SK-N-SH (cell line): ENCODE data around the gene RGS18. TPM values are rescaled to one million over a fixed set of nuclear protein-coding genes. Genes with fewer than 3 reads are reported as not detected.

Experiments used
- CTCF ChIA-PET: fragments of 300-600, 350-600 bp; formaldehyde crosslinking; extraction: SDS; loops from one replicate; lab custom pipeline; 2021; lab: Yijun Ruan, JAX
- POLR2A ChIA-PET: fragments of 350-600 bp; sonication (Branson Sonifier 250); formaldehyde crosslinking; extraction: SDS; loops from one replicate; lab custom pipeline; 2020; ENCODE audit warnings: antibody characterized with exemption, inconsistent platforms; lab: Yijun Ruan, JAX
- DNase-seq: peaks from one replicate; pipeline ENCODE4 v3.0.0; 2012
- H2AFZ ChIP-seq: fragments of 200-600 bp; sonication (generic); 2 replicates; pipeline ENCODE4 v1.8.1; 2016; ENCODE audit warnings: antibody characterized with exemption, mild to moderate bottlenecking, low read depth
- H3F3A ChIP-seq: fragments of 200-600 bp; sonication (generic); replicated peaks from 2 replicates; pipeline ENCODE3; 2016; ENCODE audit warnings: antibody characterized with exemption, mild to moderate bottlenecking; ENCODE audit not compliant: insufficient read depth
- H3K27ac ChIP-seq, 2 experiments: fragments of 200-500 bp in 1 of 2; fragments of 200-600 bp in 1 of 2; sonication (Bioruptor generic) in 1 of 2; sonication (generic), shearing (Covaris generic) in 1 of 2; 2 replicates each; pipeline versions ENCODE4 v1.5.1 to v1.6.1; 2014 to 2016; ENCODE audit warnings: low read depth in 2 of 2, inconsistent platforms in 1 of 2, low read length in 1 of 2, mild to moderate bottlenecking in 1 of 2, mixed read lengths in 1 of 2
- H3K27me3 ChIP-seq: fragments of 200-600 bp; sonication (generic), shearing (Covaris generic); 2 replicates; pipeline ENCODE4 v1.6.1; 2016; ENCODE audit warnings: mixed run types; ENCODE audit not compliant: insufficient read depth
- H3K36me3 ChIP-seq, 2 experiments: fragments of 200-500 bp in 1 of 2; fragments of 200-600 bp in 1 of 2; sonication (Bioruptor generic) in 1 of 2; sonication (generic) in 1 of 2; replicated peaks in 1 of 2; 2 replicates each; pipeline versions ENCODE3 to v1.5.1; 2014 to 2016; ENCODE audit warnings: low read length in 1 of 2, mild to moderate bottlenecking in 1 of 2; ENCODE audit not compliant: insufficient read depth in 2 of 2, control insufficient read depth in 1 of 2
- H3K4me1 ChIP-seq, 2 experiments: fragments of 200-500 bp in 1 of 2; fragments of 200-600 bp in 1 of 2; sonication (Bioruptor generic) in 1 of 2; sonication (generic), shearing (Covaris generic) in 1 of 2; 2 replicates each; pipeline versions ENCODE4 v1.5.1 to v1.6.1; 2014 to 2016; ENCODE audit warnings: low read depth in 1 of 2, low read length in 1 of 2, mixed run types in 1 of 2; ENCODE audit not compliant: insufficient read depth in 2 of 2, control insufficient read depth in 1 of 2
- H3K4me2 ChIP-seq: fragments of 200-600 bp; sonication (generic), shearing (Covaris generic); 2 replicates; pipeline ENCODE4 v1.6.1; 2017; ENCODE audit warnings: mixed run types
- H3K4me3 ChIP-seq, 2 experiments: fragments of 200-500 bp in 1 of 2; fragments of 200-600 bp in 1 of 2; sonication (Bioruptor generic) in 1 of 2; sonication (generic), shearing (Covaris generic) in 1 of 2; 2 replicates each; pipeline versions ENCODE4 v1.5.1 to v1.8.1; 2014 to 2016; ENCODE audit warnings: low read depth in 2 of 2, inconsistent platforms in 1 of 2, low read length in 1 of 2, mild to moderate bottlenecking in 1 of 2, mixed read lengths in 1 of 2, moderate library complexity in 1 of 2
- H3K79me2 ChIP-seq: fragments of 200-600 bp; sonication (generic); 2 replicates; pipeline ENCODE4 v1.8.1; 2017; ENCODE audit warnings: mild to moderate bottlenecking; ENCODE audit not compliant: insufficient read depth
- H3K9ac ChIP-seq: fragments of 200-600 bp; sonication (generic); 2 replicates; pipeline ENCODE4 v1.6.1; 2017; ENCODE audit warnings: mixed run types
- H3K9me2 ChIP-seq: fragments of 200-600 bp; sonication (generic); 2 replicates; pipeline ENCODE4 v1.6.1; 2017; ENCODE audit warnings: mixed run types
- H3K9me3 ChIP-seq: fragments of 200-600 bp; sonication (generic); 2 replicates; pipeline ENCODE4 v1.6.1; 2017; ENCODE audit warnings: mixed run types, mild to moderate bottlenecking, moderate library complexity
- H4K20me1 ChIP-seq: fragments of 200-600 bp; sonication (generic); 2 replicates; pipeline ENCODE4 v1.6.1; 2017; ENCODE audit warnings: mild to moderate bottlenecking, mixed run types; ENCODE audit not compliant: insufficient read depth
- EP300 ChIP-seq, 2 experiments: IDR thresholded peaks; 2 replicates each; pipeline versions ENCODE4 v1.4.0 to v1.6.1; 2012; ENCODE audit warnings: borderline replicate concordance in 1 of 2, low read depth in 1 of 2, low read length in 1 of 2
- FOXJ3 ChIP-seq: sonication (generic); formaldehyde crosslinking; IDR thresholded peaks from 2 replicates; pipeline ENCODE4 v1.5.1; 2020; ENCODE audit warnings: mild to moderate bottlenecking, missing genetic modification reagents
- FOXM1 ChIP-seq: IDR thresholded peaks from 2 replicates; pipeline ENCODE4 v1.4.0; 2012; ENCODE audit warnings: low read depth, mild to moderate bottlenecking
- NFIC ChIP-seq: IDR thresholded peaks from 2 replicates; pipeline ENCODE4 v1.4.0; 2012; ENCODE audit warnings: borderline replicate concordance
- NRF1 ChIP-seq: IDR thresholded peaks from 2 replicates; pipeline ENCODE4 v1.6.1; 2012; ENCODE audit warnings: low read depth, mild to moderate bottlenecking, low read length
- RAD21 ChIP-seq: IDR thresholded peaks from 2 replicates; pipeline ENCODE4 v1.6.1; 2012; ENCODE audit warnings: mild to moderate bottlenecking, low read length
- RCOR1 ChIP-seq: fragments of 150-350 bp; IDR thresholded peaks from 2 replicates; pipeline ENCODE4 v1.6.1; 2017; ENCODE audit warnings: antibody characterized with exemption, low read length
- RFX5 ChIP-seq: IDR thresholded peaks from 2 replicates; pipeline ENCODE4 v1.6.1; 2012; ENCODE audit warnings: mild to moderate bottlenecking, improper control_type of control experiment, low read length
- RXRA ChIP-seq: IDR thresholded peaks from 2 replicates; pipeline ENCODE4 v1.4.0; 2012; ENCODE audit warnings: low read depth, mild to moderate bottlenecking, borderline replicate concordance
- YY1 ChIP-seq: IDR thresholded peaks from 2 replicates; pipeline ENCODE4 v1.4.0; 2012; ENCODE audit warnings: low read depth, mild to moderate bottlenecking
- whole genome bisulfite sequencing: methylation state at CpG from one replicate; pipeline ENCODE4 v1.1.6; 2017; ENCODE audit warnings: low lambda C conversion rate; 5-methylcytosine and 5-hydroxymethylcytosine counted together
- polyA plus RNA-seq, 3 experiments: library from polyadenylated mRNA; depleted of rRNA; stranded (reverse); fragments of >200 nt; gene quantifications; 2 replicates each; pipeline ENCODE4 v1.2.3, GENCODE V29; 2012
- TF ChIP-seq, protein P1 (sequence below): IDR thresholded peaks from 2 replicates; pipeline ENCODE4 v1.6.1; 2012; ENCODE audit warnings: mild to moderate bottlenecking, low read depth, low read length, moderate library complexity
- TF ChIP-seq, protein P2 (sequence below): fragments of 150-350 bp; IDR thresholded peaks from 2 replicates; pipeline ENCODE4 v1.6.1; 2017; ENCODE audit warnings: antibody characterized with exemption, low read length, low read depth, borderline replicate concordance
- TF ChIP-seq, protein P3 (sequence below): IDR thresholded peaks from 2 replicates; pipeline ENCODE4; 2012

The RGS18 gene
- polyA plus RNA-seq, 1 of the 3 experiments (the other 2 are of a cell fraction) = not detected

DNA sequence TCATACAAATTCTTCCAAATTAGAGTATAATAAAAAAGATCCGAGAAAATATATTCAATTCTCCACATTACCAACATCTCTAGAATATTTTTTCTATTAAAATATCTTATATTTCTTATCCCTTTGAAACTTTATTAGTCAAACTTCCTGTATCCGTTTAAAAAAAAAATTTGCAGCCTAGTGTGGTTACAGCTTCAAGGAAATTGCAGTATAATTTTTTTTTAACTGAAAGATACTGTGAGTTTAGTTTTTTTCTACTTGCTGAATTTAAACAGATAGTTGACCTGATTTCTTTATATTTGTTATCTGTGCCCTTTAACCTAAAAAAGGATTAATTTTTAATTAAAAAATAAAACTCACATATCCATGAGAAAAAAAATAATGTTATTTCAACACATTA is 1.5 kb downstream of the RGS18 start:
- H3K9me3 ChIP-seq = peaks cover 8% of the 10 kb centered on the region; the same call in 1 of the 2 replicates
- no peak overlapping the region for H3K4me2 ChIP-seq
- H3K27ac ChIP-seq = no peak overlapping the region
- no peaks in the 10 kb centered on the region for H3K36me3 ChIP-seq
- H3K27me3 ChIP-seq = peaks cover 4% of the 10 kb centered on the region; the same call in 1 of the 2 replicates
- POLR2A ChIA-PET = no interaction called here
- no peak overlapping the region for H3K4me3 ChIP-seq
- no peak overlapping the region for H3K9ac ChIP-seq
- H2AFZ ChIP-seq = 0 out of 2 replicates have a peak overlapping the region, but pooled peaks have one; percentile 24
- WGBS = 7% methylated on average over 2 of the region's 2 CpGs
- CTCF ChIA-PET = no interaction called here
- H3F3A ChIP-seq = no peaks in the 10 kb centered on the region
- H3K9me2 ChIP-seq = no peaks in the 10 kb centered on the region
- no peaks in the 10 kb centered on the region for H3K4me1 ChIP-seq
- DNase-seq = no peak
- no peaks in the 10 kb centered on the region for H3K79me2 ChIP-seq
- TF ChIP-seq NFIC (no peak), RCOR1 (no peak), RFX5 (no peak), NRF1 (no peak), RAD21 (no peak), EP300 (IDR thresholded peaks at IDR 0.05; ENCODE audit: borderline replicate concordance in 1 of 2, low read depth in 1 of 2, low read length in 1 of 2) (no peak), FOXJ3 (CRISPR knock-in tag) (no peak)
- TF ChIP-seq, protein P1, sequence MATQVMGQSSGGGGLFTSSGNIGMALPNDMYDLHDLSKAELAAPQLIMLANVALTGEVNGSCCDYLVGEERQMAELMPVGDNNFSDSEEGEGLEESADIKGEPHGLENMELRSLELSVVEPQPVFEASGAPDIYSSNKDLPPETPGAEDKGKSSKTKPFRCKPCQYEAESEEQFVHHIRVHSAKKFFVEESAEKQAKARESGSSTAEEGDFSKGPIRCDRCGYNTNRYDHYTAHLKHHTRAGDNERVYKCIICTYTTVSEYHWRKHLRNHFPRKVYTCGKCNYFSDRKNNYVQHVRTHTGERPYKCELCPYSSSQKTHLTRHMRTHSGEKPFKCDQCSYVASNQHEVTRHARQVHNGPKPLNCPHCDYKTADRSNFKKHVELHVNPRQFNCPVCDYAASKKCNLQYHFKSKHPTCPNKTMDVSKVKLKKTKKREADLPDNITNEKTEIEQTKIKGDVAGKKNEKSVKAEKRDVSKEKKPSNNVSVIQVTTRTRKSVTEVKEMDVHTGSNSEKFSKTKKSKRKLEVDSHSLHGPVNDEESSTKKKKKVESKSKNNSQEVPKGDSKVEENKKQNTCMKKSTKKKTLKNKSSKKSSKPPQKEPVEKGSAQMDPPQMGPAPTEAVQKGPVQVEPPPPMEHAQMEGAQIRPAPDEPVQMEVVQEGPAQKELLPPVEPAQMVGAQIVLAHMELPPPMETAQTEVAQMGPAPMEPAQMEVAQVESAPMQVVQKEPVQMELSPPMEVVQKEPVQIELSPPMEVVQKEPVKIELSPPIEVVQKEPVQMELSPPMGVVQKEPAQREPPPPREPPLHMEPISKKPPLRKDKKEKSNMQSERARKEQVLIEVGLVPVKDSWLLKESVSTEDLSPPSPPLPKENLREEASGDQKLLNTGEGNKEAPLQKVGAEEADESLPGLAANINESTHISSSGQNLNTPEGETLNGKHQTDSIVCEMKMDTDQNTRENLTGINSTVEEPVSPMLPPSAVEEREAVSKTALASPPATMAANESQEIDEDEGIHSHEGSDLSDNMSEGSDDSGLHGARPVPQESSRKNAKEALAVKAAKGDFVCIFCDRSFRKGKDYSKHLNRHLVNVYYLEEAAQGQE = no peak
- H4K20me1 ChIP-seq = no peaks in the 10 kb centered on the region

DNA sequence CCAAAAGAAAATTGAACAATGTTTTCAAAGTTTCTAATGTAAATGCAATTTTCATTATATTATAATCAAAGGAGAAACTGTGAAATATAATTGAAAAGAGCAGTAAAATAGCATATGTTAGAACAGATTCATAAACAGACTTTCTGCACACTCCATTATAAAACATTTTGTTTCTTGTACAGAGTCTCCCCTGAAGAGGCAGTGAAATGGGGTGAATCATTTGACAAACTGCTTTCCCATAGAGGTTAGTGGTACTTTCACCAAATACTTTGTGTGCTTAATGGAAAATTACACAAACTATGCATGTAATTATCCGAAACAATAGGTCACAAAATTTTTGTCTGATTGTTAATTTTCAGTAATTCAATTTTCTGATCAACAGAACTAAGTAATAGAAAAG is 1.9 kb downstream of the RGS18 start:
- H3K27me3 ChIP-seq = peaks cover 4% of the 10 kb centered on the region; the same call in 1 of the 2 replicates
- no peak for DNase-seq

More for the DNA sequence above, 1.9 kb downstream of the RGS18 start:
- 13% methylated on average over 1 of the region's 1 CpG for WGBS
- TF ChIP-seq FOXM1 (no peak), RXRA (no peak), YY1 (no peak)
- TF ChIP-seq, protein P2, sequence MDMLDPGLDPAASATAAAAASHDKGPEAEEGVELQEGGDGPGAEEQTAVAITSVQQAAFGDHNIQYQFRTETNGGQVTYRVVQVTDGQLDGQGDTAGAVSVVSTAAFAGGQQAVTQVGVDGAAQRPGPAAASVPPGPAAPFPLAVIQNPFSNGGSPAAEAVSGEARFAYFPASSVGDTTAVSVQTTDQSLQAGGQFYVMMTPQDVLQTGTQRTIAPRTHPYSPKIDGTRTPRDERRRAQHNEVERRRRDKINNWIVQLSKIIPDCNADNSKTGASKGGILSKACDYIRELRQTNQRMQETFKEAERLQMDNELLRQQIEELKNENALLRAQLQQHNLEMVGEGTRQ = no peak
- TF ChIP-seq, protein P3, sequence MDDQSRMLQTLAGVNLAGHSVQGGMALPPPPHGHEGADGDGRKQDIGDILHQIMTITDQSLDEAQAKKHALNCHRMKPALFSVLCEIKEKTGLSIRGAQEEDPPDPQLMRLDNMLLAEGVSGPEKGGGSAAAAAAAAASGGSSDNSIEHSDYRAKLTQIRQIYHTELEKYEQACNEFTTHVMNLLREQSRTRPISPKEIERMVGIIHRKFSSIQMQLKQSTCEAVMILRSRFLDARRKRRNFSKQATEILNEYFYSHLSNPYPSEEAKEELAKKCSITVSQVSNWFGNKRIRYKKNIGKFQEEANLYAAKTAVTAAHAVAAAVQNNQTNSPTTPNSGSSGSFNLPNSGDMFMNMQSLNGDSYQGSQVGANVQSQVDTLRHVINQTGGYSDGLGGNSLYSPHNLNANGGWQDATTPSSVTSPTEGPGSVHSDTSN = no peak
- Histone ChIP-seq H2AFZ (no peak overlapping the region), H3K9me2 (no peaks in the 10 kb centered on the region), H3K79me2 (no peaks in the 10 kb centered on the region), H3K4me2 (no peak overlapping the region), H3K9ac (no peak overlapping the region), H3F3A (no peaks in the 10 kb centered on the region), H3K9me3 (peaks cover 8% of the 10 kb centered on the region; the same call in 1 of the 2 replicates), H3K27ac (no peak overlapping the region), H4K20me1 (no peaks in the 10 kb centered on the region), H3K36me3 (no peaks in the 10 kb centered on the region), H3K4me1 (no peaks in the 10 kb centered on the region), H3K4me3 (no peak overlapping the region)
- CTCF ChIA-PET = no interaction called here
- POLR2A ChIA-PET = no interaction called here
